ENCODE data around the gene BUB1. TPM values are rescaled to one million over a fixed set of nuclear protein-coding genes. Genes with fewer than 3 reads are reported as not detected.
"Not testable (repeated sequence)": the region's sequence is repeated elsewhere in the genome, so short reads cannot be mapped to it uniquely, and the experiment has no call there.

Gene BUB1
- total and polyA plus RNA-seq, 12 donors, result 0.17 to 17.1 (median 1.3) TPM

- 79 to 95% (median 85%) methylated on average over 4 of the region's 4 CpGs for WGBS, 4 donors
- Histone ChIP-seq H3K4me1 (replicated peaks in 1 of 2) (no peaks in the 10 kb centered on the region), H3K27ac (no peak overlapping the region), H3K9me3 (replicated peaks in 1 of 3) (no peaks in the 10 kb centered on the region), H3K4me3 (no peak overlapping the region), H3K36me3 (replicated peaks in 1 of 2) (no peaks in the 10 kb centered on the region), H3K27me3 (no peaks in the 10 kb centered on the region)
- intact Hi-C loops (cut with DNase I), result no loop called here
- DNase-seq, result no peak
- TF ChIP-seq CTCF (IDR thresholded peaks at IDR 0.05), result no peak
- TF ChIP-seq POLR2A (IDR thresholded peaks at IDR 0.05), result no peak
These were observed 12.5 kb upstream of the BUB1 start for GRCh38 chr2:110690083-110690965.

- TF ChIP-seq POLR2A (IDR thresholded peaks at IDR 0.05) (no peak), CTCF (IDR thresholded peaks at IDR 0.05) (no peak)
- 55 to 67% (median 63%) methylated on average over 4 to 5 of the region's 5 CpGs for WGBS, 4 donors
These were observed 10.8 kb upstream of the BUB1 start for GRCh38 chr2:110688594-110689091.

GRCh38 chr2:110687775-110688484 lies 10.1 kb upstream of the BUB1 start:
- H3K9me3 ChIP-seq (replicated peaks in 1 of 3); intact Hi-C loops (cut with DNase I); H3K4me3 ChIP-seq; H3K4me1 ChIP-seq (replicated peaks in 1 of 2); DNase-seq; H3K27ac ChIP-seq; H3K36me3 ChIP-seq (replicated peaks in 1 of 2); H3K27me3 ChIP-seq: not testable (repeated sequence)
- WGBS, 4 donors, result 60 to 66% (median 63%) methylated on average over 9 of the region's 9 CpGs

More at GRCh38 chr2:110688594-110689091, 10.8 kb upstream of the BUB1 start:
- Histone ChIP-seq H3K4me1 (replicated peaks in 1 of 2) (no peaks in the 10 kb centered on the region), H3K27ac (no peak overlapping the region), H3K27me3 (no peaks in the 10 kb centered on the region), H3K4me3 (no peak overlapping the region), H3K9me3 (replicated peaks in 1 of 3) (no peaks in the 10 kb centered on the region), H3K36me3 (replicated peaks in 1 of 2) (no peaks in the 10 kb centered on the region)
- no peak for DNase-seq
- intact Hi-C loops (cut with DNase I), result no loop called here

GRCh38 chr2:110682872-110683271 lies 5.0 kb upstream of the BUB1 start:
- no peaks in the 10 kb centered on the region for H3K36me3 ChIP-seq (replicated peaks in 1 of 2)
- no peaks in the 10 kb centered on the region for H3K9me3 ChIP-seq (replicated peaks in 1 of 3)
- 96 to 100% (median 98%) methylated on average over 1 of the region's 1 CpG for WGBS, 4 donors
- intact Hi-C loops (cut with DNase I), result no loop called here
- peaks cover 0 to 9% of the 10 kb centered on the region in 2 donors for H3K4me1 ChIP-seq (replicated peaks in 1 of 2)
- H3K27ac ChIP-seq, result no peak overlapping the region
- no peak overlapping the region for H3K4me3 ChIP-seq
- H3K27me3 ChIP-seq, result no peaks in the 10 kb centered on the region
- TF ChIP-seq CTCF (IDR thresholded peaks at IDR 0.05) (no peak), POLR2A (IDR thresholded peaks at IDR 0.05) (no peak)
- DNase-seq, result no peak

All from adrenal gland (tissue), 12 donors.